Tibial artery (tissue), 4 donors: ENCODE data around the gene PBX4.

ENCODE experiments used
- DNase-seq, 2 donors: peaks; one replicate each; pipeline ENCODE4 v3.0.0-alpha.2; 2019
- H3K27ac ChIP-seq, 2 donors: fragments of 200-600 bp; sonication (generic) in 1 of 2; 1 replicate in 1 of 2; 2 replicates in 1 of 2; pipeline ENCODE4 v1.5.1; 2018 to 2019; ENCODE audit warnings: mild to moderate bottlenecking in 1 of 2
- H3K27me3 ChIP-seq, 2 donors: fragments of 200-600 bp; sonication (generic) in 1 of 2; one replicate each; pipeline versions ENCODE4 v1.5.1 to v1.6.0; 2016 to 2019
- H3K36me3 ChIP-seq, 3 donors: fragments of 200-600 bp; sonication (generic) in 2 of 3; one replicate each; pipeline ENCODE4 v1.5.1; 2016 to 2019; ENCODE audit warnings: mild to moderate bottlenecking in 2 of 3
- H3K4me1 ChIP-seq, 4 donors: fragments of 200-600 bp; sonication (generic) in 2 of 4; 1 replicate in 3 of 4; 2 replicates in 1 of 4; pipeline ENCODE4 v1.5.1; 2016 to 2019
- H3K4me3 ChIP-seq, 2 donors: fragments of 200-600 bp; sonication (generic) in 1 of 2; 1 replicate in 1 of 2; 2 replicates in 1 of 2; pipeline ENCODE4 v1.5.1; 2018 to 2019; ENCODE audit warnings: mild to moderate bottlenecking in 2 of 2
- H3K9me3 ChIP-seq, 3 donors: fragments of 200-600 bp; sonication (generic) in 1 of 3; one replicate each; pipeline ENCODE4 v1.5.1; 2016 to 2019
- CTCF ChIP-seq, 2 experiments: fragments of 200-600 bp in 1 of 2; fragments of 450-650 bp in 1 of 2; IDR thresholded peaks; one replicate each; pipeline ENCODE4 v1.5.1; 2017 to 2019; ENCODE audit warnings: antibody characterized with exemption in 2 of 2, mild to moderate bottlenecking in 1 of 2, moderate library complexity in 1 of 2
- intact Hi-C: fragments of 100-400 bp; cut with DNase I; formaldehyde crosslinking; loops from one replicate; pipeline ENCODE4 v1.15.0; 2023; ENCODE audit warnings: low total_unique reads

PBX4 gene

GRCh38 chr19:19655641-19656343 lies 37.3 kb upstream of the PBX4 start:
- DNase-seq, result no peak
- Histone ChIP-seq H3K9me3 (no peaks in the 10 kb centered on the region), H3K27me3 (no peaks in the 10 kb centered on the region), H3K4me3 (no peak overlapping the region), H3K36me3 (peaks cover 90 to 98% (median 92%) of the 10 kb centered on the region in 3 donors), H3K27ac (no peak overlapping the region), H3K4me1 (no peaks in the 10 kb centered on the region)
- TF ChIP-seq CTCF (IDR thresholded peaks at IDR 0.05), result no peak
- intact Hi-C loops, result no loop called here

GRCh38 chr19:19655051-19655594 lies 36.6 kb upstream of the PBX4 start:
- H3K4me3 ChIP-seq, result no peak overlapping the region

GRCh38 chr19:19654441-19654840 lies 36.0 kb upstream of the PBX4 start:
- Histone ChIP-seq H3K27me3 (no peaks in the 10 kb centered on the region), H3K27ac (no peak overlapping the region), H3K4me3 (no peak overlapping the region), H3K9me3 (no peaks in the 10 kb centered on the region), H3K36me3 (peaks cover 98 to 100% (median 98%) of the 10 kb centered on the region in 3 donors), H3K4me1 (no peaks in the 10 kb centered on the region)
- DNase-seq, result no peak
- intact Hi-C loops, result no loop called here
- no peak for TF ChIP-seq CTCF (IDR thresholded peaks at IDR 0.05)

More at GRCh38 chr19:19655051-19655594, 36.6 kb upstream of the PBX4 start:
- Histone ChIP-seq H3K36me3 (peaks cover 97 to 100% (median 98%) of the 10 kb centered on the region in 3 donors), H3K27me3 (no peaks in the 10 kb centered on the region), H3K9me3 (no peaks in the 10 kb centered on the region), H3K4me1 (no peaks in the 10 kb centered on the region), H3K27ac (no peak overlapping the region)
- no peak for DNase-seq
- intact Hi-C loops, result no loop called here
- no peak for TF ChIP-seq CTCF (IDR thresholded peaks at IDR 0.05)

- Histone ChIP-seq H3K4me3 (no peak overlapping the region), H3K9me3 (no peaks in the 10 kb centered on the region), H3K27me3 (no peaks in the 10 kb centered on the region), H3K36me3 (peaks cover 92 to 100% (median 98%) of the 10 kb centered on the region in 3 donors), H3K4me1 (no peaks in the 10 kb centered on the region), H3K27ac (no peak overlapping the region)
- no peak for DNase-seq
- no peak for TF ChIP-seq CTCF (IDR thresholded peaks at IDR 0.05)
- intact Hi-C loops, result no loop called here
Measured at GRCh38 chr19:19653597-19654147, 35.2 kb upstream of the PBX4 start.

- DNase-seq, result no peak
- intact Hi-C loops, result no loop called here
- no peak for TF ChIP-seq CTCF (IDR thresholded peaks at IDR 0.05)
- Histone ChIP-seq H3K27ac (no peak overlapping the region), H3K9me3 (no peaks in the 10 kb centered on the region), H3K36me3 (peaks cover 89 to 100% (median 93%) of the 10 kb centered on the region in 3 donors), H3K27me3 (no peaks in the 10 kb centered on the region), H3K4me1 (no peaks in the 10 kb centered on the region), H3K4me3 (no peak overlapping the region)
Measured at GRCh38 chr19:19652482-19653295, 34.2 kb upstream of the PBX4 start.
